Fibroblast of pulmonary artery (primary cell): Measurements from ENCODE around the gene C2orf68.
"Not testable (repeated sequence)": the region's sequence is repeated elsewhere in the genome, so short reads cannot be mapped to it uniquely, and the experiment has no call there.

Experiments
- DNase-seq: peaks from one replicate; pipeline ENCODE4 v3.0.0-alpha.2; 2010; ENCODE audit warnings: low read depth
- H3K4me3 ChIP-seq: replicated peaks from 2 replicates; pipeline ENCODE4 v1.5.1; 2011; ENCODE audit warnings: low read depth, mild to moderate bottlenecking, control low read depth, low read length, moderate library complexity
- TF ChIP-seq, protein P1 (sequence below): IDR thresholded peaks from 2 replicates; pipeline ENCODE4 v1.5.1; 2011; ENCODE audit warnings: mild to moderate bottlenecking, control low read depth, low read length, inconsistent platforms; ENCODE audit errors: missing control alignments

The C2orf68 gene

DNA sequence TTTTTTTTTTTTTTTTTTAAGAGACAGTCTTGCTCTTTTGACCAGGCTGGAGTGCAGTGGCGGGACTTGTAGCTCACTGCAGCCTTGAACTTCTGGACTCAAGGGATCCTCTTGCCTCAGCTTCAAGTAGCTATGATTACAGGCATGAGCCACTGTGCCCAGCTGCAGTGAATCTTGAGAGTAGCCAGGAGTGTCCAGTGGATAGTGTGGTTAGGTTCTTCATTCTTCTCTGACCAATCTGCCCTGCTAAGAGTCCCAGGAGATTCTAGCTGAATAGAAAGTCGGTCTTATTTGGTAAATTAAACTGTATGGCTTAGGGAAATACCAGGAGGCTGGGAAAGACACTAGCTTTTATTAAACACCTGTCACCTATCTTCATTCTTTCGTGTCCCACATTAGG lies 19.4 kb upstream of the C2orf68 start:
- TF ChIP-seq, protein P1, sequence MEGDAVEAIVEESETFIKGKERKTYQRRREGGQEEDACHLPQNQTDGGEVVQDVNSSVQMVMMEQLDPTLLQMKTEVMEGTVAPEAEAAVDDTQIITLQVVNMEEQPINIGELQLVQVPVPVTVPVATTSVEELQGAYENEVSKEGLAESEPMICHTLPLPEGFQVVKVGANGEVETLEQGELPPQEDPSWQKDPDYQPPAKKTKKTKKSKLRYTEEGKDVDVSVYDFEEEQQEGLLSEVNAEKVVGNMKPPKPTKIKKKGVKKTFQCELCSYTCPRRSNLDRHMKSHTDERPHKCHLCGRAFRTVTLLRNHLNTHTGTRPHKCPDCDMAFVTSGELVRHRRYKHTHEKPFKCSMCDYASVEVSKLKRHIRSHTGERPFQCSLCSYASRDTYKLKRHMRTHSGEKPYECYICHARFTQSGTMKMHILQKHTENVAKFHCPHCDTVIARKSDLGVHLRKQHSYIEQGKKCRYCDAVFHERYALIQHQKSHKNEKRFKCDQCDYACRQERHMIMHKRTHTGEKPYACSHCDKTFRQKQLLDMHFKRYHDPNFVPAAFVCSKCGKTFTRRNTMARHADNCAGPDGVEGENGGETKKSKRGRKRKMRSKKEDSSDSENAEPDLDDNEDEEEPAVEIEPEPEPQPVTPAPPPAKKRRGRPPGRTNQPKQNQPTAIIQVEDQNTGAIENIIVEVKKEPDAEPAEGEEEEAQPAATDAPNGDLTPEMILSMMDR: no peak
- no peak for DNase-seq
- no peak overlapping the region for H3K4me3 ChIP-seq

DNA sequence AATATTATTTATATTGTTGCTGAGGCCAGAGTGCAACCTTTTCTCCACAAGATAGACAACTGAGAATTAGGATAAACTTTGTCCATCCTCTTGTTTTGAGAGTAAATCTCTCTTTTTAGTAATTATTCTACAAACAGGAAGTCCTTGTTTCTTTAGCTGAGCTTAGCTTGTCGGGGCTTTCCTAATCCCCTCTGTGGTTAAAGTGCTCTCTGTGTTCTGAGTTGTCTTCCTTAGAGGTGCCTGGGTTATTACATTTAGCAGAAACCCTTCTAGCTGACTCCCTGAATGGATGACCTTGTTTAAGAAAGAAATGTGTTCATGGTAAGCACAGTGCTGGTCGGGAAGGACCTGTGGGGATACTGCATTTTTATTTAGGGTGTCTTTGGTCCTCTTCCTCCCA lies 16.8 kb upstream of the C2orf68 start:
- no peak for DNase-seq
- TF ChIP-seq, protein P1: no peak
- H3K4me3 ChIP-seq: no peak overlapping the region

DNA sequence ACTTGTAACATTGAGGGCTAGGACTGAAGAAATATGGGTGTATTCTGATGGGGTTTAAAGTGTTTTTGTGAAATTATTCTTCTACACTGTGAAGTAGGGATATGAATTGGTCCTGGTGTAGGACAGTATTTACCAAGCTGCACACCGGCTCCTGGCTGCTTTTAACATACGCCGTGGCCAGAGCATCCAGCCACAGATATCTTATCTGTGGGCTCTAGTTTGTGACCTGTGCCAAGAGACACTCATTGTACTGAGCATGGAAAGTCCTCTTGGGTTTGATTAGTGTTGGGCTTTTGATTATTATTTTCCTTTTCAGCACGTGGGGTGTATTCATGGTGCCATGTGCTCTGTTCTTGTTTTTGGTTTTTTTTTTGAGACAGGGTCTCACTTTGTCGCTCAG lies 12.1 kb upstream of the C2orf68 start:
- TF ChIP-seq, protein P1: no peak
- no peak overlapping the region for H3K4me3 ChIP-seq
- DNase-seq: no peak

DNA sequence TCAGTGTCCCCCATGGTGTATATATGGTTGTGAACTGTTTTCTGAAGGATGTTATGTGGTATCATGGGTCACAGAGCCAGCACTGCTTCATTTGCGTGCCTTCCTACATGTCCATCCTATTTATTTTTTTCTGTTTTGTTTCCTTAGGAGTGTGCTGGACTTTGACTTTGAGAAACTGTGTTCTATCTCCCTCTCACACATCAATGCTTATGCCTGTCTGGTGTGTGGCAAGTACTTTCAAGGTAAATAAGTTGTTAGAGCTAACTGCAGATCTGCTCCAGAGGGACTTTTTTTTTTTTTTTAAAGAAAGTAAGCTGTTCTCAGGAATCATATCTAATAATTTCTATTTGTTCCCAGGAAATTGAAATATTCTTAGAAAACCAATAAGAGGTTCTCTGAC lies 9.5 kb upstream of the C2orf68 start:
- TF ChIP-seq, protein P1: no peak
- H3K4me3 ChIP-seq: no peak overlapping the region
- no peak for DNase-seq

DNA sequence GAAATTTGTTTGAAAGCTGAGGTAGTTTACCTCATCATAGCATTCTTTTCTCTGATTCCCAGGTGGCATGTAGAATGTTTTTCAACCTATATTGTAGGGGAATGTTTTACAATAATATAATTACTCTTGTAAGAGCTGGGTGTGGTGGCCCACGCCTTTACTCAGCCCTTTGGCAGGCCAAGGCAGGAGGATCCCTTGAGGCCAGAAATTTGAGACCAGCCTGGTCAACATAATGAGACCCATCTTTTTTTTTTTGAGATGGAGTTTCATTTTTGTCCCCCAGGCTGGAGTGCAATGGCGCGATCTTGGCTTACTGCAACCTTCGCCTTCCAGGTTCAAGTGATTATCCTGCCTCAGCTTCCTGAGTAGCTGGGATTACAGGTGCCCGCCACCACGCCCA lies 7.8 kb upstream of the C2orf68 start:
- DNase-seq: no peak
- TF ChIP-seq, protein P1: no peak
- H3K4me3 ChIP-seq: no peak overlapping the region

DNA sequence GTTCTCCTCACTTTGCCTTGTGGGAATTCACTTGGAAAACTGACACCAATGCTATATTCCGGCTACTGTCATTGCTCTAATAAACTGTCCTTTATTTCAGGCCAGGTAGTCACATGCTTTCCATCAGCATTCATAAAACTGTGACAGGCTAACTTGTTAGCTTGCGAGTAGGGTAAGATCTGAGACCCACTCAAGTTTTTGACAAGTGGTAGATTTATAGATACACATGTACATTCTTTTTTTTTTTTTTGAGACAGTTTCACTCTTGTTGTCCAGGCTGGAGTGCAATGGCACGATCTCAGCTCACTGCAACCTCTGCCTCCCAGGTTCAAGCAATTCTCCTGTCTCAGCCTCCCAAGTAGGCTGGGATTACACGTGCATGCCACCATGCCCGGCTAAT lies 5.9 kb upstream of the C2orf68 start:
- H3K4me3 ChIP-seq, DNase-seq: not testable (repeated sequence)

DNA sequence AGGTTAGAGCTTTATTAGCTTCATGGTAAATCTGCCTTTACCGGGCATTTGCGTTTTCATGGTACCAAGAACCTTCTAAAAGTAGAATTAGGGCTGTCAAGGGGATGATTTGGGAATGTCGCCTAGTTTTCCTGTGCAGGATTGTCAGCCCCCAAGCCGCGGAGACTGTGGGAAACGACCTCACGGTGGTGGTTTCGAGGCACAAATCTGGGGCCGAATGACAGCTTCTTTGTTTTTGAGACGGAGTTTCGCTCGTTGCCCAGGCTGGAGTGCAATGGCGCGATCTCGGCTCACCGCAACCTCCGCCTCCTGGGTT lies 3.5 kb upstream of the C2orf68 start:
- DNase-seq: no peak
- TF ChIP-seq, protein P1: no peak
- no peak overlapping the region for H3K4me3 ChIP-seq

DNA sequence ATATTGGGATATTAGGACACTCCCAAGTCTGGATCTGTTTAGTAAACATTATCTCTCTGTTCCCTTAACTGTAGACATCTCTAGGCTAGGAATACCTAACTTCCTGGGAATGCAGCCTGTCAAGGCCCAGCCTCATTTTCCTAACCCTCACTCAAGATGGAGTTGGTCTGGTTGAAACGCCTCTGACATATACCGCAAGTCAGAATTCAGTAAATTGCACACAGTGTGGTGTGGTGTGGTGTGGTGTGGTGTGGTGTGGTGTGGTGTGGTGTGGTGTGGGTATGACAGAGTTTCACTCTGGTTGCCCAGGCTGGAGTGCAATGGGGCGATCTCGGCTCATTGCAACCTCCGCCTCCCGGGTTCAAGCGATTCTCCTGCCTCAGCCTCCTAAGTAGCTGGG lies 2.9 kb upstream of the C2orf68 start:
- DNase-seq, H3K4me3 ChIP-seq: not testable (repeated sequence)
